Measurements from ENCODE around the gene HSBP1L1. TPM values are rescaled to one million over a fixed set of nuclear protein-coding genes. Genes with fewer than 3 reads are reported as not detected.

The HSBP1L1 gene
- polyA plus RNA-seq, 1 of the 3 experiments (the other 2 are of a cell fraction) = 7.4 TPM

DNA sequence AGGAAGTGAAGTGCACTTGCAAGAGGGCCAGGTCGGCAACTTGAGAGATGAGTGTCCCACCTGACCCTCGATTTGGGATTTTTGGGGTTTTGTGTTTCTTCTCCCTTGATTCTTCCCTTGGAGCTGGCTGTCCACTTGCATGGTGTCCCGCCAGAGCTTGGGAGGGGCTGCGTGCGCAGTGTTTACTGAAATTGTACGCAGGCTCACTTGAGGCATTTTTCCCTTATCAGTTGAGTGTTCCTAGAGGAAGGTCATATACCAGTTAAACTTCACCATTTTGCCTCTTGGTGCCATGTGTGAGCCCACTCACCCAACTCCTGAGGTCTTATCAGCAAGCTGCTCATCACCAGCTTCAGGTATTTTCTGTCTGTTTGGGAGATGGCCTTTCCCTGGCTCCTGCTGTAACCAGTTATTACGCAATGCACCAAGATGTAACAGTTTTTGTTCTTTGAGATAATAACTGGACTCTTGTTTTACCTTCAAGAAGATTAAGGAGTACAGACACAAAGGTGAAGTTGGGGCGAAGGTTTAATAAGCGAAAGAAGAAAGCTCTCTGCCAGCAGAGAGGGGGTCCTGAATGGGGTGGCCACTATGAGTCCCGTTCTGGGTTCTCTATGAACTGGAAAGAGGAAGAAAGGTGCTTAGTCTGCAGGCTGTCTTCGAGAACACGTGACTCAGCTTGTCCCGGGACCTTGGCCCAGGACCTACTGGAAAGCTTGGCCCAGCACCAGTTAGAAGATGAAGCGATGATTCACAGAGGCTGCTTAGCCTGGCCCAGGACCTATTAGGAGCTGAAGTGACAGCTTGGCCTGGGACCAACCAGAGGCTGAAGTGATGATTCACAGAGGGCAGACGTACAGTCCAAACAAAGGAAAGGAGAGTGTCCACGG, 45.5 kb downstream of the HSBP1L1 start:
- peaks cover 0 to 10% of the 10 kb centered on the region in 2 experiments; a peak in 1 of 4 replicates for H3K4me1 ChIP-seq (ENCODE audit: control insufficient read depth in 1 of 2, insufficient read depth in 2 of 2, low read depth in 1 of 2, low read length in 1 of 2)
- no peaks in the 10 kb centered on the region for H3K27me3 ChIP-seq (ENCODE audit: insufficient read depth)
- ChIA-PET CTCF (interaction anchor here (0.7 kb wide), 1 partner anchor 667 kb away, joined by 3 read pairs; no protein-coding TSS in a partner anchor), POLR2A (no interaction called here)
- H3K9me2 ChIP-seq = no peaks in the 10 kb centered on the region
- DNase-seq = no peak
- no peaks in the 10 kb centered on the region for H4K20me1 ChIP-seq (ENCODE audit: insufficient read depth)
- H3K9me3 ChIP-seq = no peaks in the 10 kb centered on the region
- peak overlapping the region; percentile 20; the same call in 1 of the 2 replicates for H3K9ac ChIP-seq
- H3K4me2 ChIP-seq = peak overlapping the region; percentile 43
- no peaks in the 10 kb centered on the region for H3K79me2 ChIP-seq (ENCODE audit: insufficient read depth)
- peaks cover 13% of the 10 kb centered on the region for H3F3A ChIP-seq (replicated peaks; ENCODE audit: insufficient read depth)
- no peak overlapping the region for H3K4me3 ChIP-seq (ENCODE audit: low read depth in 2 of 2, low read length in 1 of 2)
- H3K27ac ChIP-seq (ENCODE audit: low read depth in 2 of 2, low read length in 1 of 2) = peak overlapping the region; percentile 67 to 80
- WGBS (ENCODE audit: low lambda C conversion rate) = 56% methylated on average over 16 of the region's 16 CpGs
- no peaks in the 10 kb centered on the region for H3K36me3 ChIP-seq (replicated peaks in 1 of 2; ENCODE audit: control insufficient read depth in 1 of 2, insufficient read depth in 2 of 2, low read length in 1 of 2)
- H2AFZ ChIP-seq (ENCODE audit: low read depth) = no peak overlapping the region
- no peak for TF ChIP-seq TEAD4 (IDR thresholded peaks at IDR 0.05; ENCODE audit: borderline replicate concordance, insufficient read depth)
- no peak for TF ChIP-seq YY1 (IDR thresholded peaks at IDR 0.05; ENCODE audit: low read depth)
- TF ChIP-seq, protein P1, sequence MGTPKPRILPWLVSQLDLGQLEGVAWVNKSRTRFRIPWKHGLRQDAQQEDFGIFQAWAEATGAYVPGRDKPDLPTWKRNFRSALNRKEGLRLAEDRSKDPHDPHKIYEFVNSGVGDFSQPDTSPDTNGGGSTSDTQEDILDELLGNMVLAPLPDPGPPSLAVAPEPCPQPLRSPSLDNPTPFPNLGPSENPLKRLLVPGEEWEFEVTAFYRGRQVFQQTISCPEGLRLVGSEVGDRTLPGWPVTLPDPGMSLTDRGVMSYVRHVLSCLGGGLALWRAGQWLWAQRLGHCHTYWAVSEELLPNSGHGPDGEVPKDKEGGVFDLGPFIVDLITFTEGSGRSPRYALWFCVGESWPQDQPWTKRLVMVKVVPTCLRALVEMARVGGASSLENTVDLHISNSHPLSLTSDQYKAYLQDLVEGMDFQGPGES (IDR thresholded peaks at IDR 0.05; ENCODE audit: low read depth, low read length) = no peak
- no peak for TF ChIP-seq EP300 (IDR thresholded peaks at IDR 0.05; ENCODE audit: borderline replicate concordance in 1 of 2, low read depth in 1 of 2, low read length in 1 of 2)
- TF ChIP-seq FOSL2 (IDR thresholded peaks at IDR 0.05; ENCODE audit: borderline replicate concordance, low read depth) = peak; percentile 93
- no peak for TF ChIP-seq TAF1 (IDR thresholded peaks at IDR 0.05; ENCODE audit: borderline replicate concordance, low read depth, low read length)
- no peak for TF ChIP-seq EZH2phosphoT487 (IDR thresholded peaks at IDR 0.05; ENCODE audit: borderline replicate concordance, low read depth)
- TF ChIP-seq, protein P2, sequence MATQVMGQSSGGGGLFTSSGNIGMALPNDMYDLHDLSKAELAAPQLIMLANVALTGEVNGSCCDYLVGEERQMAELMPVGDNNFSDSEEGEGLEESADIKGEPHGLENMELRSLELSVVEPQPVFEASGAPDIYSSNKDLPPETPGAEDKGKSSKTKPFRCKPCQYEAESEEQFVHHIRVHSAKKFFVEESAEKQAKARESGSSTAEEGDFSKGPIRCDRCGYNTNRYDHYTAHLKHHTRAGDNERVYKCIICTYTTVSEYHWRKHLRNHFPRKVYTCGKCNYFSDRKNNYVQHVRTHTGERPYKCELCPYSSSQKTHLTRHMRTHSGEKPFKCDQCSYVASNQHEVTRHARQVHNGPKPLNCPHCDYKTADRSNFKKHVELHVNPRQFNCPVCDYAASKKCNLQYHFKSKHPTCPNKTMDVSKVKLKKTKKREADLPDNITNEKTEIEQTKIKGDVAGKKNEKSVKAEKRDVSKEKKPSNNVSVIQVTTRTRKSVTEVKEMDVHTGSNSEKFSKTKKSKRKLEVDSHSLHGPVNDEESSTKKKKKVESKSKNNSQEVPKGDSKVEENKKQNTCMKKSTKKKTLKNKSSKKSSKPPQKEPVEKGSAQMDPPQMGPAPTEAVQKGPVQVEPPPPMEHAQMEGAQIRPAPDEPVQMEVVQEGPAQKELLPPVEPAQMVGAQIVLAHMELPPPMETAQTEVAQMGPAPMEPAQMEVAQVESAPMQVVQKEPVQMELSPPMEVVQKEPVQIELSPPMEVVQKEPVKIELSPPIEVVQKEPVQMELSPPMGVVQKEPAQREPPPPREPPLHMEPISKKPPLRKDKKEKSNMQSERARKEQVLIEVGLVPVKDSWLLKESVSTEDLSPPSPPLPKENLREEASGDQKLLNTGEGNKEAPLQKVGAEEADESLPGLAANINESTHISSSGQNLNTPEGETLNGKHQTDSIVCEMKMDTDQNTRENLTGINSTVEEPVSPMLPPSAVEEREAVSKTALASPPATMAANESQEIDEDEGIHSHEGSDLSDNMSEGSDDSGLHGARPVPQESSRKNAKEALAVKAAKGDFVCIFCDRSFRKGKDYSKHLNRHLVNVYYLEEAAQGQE (IDR thresholded peaks at IDR 0.05; ENCODE audit: low read depth, low read length) = no peak
- TF ChIP-seq, protein P3, sequence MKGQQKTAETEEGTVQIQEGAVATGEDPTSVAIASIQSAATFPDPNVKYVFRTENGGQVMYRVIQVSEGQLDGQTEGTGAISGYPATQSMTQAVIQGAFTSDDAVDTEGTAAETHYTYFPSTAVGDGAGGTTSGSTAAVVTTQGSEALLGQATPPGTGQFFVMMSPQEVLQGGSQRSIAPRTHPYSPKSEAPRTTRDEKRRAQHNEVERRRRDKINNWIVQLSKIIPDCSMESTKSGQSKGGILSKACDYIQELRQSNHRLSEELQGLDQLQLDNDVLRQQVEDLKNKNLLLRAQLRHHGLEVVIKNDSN (IDR thresholded peaks at IDR 0.05; ENCODE audit: borderline replicate concordance, low read depth) = peak; percentile 89
- TF ChIP-seq GABPA (IDR thresholded peaks at IDR 0.05; ENCODE audit: low read depth) = no peak
- TF ChIP-seq TCF12 (IDR thresholded peaks at IDR 0.05) = peak; percentile 80
- no peak for TF ChIP-seq MXI1 (IDR thresholded peaks at IDR 0.05; ENCODE audit: low read depth, low read length)
- TF ChIP-seq, protein P4, sequence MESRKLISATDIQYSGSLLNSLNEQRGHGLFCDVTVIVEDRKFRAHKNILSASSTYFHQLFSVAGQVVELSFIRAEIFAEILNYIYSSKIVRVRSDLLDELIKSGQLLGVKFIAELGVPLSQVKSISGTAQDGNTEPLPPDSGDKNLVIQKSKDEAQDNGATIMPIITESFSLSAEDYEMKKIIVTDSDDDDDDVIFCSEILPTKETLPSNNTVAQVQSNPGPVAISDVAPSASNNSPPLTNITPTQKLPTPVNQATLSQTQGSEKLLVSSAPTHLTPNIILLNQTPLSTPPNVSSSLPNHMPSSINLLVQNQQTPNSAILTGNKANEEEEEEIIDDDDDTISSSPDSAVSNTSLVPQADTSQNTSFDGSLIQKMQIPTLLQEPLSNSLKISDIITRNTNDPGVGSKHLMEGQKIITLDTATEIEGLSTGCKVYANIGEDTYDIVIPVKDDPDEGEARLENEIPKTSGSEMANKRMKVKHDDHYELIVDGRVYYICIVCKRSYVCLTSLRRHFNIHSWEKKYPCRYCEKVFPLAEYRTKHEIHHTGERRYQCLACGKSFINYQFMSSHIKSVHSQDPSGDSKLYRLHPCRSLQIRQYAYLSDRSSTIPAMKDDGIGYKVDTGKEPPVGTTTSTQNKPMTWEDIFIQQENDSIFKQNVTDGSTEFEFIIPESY (IDR thresholded peaks at IDR 0.05; ENCODE audit: borderline replicate concordance, low read depth) = no peak
- TF ChIP-seq, protein P5, sequence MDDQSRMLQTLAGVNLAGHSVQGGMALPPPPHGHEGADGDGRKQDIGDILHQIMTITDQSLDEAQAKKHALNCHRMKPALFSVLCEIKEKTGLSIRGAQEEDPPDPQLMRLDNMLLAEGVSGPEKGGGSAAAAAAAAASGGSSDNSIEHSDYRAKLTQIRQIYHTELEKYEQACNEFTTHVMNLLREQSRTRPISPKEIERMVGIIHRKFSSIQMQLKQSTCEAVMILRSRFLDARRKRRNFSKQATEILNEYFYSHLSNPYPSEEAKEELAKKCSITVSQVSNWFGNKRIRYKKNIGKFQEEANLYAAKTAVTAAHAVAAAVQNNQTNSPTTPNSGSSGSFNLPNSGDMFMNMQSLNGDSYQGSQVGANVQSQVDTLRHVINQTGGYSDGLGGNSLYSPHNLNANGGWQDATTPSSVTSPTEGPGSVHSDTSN (IDR thresholded peaks at IDR 0.05) = peak; percentile 87
- TF ChIP-seq GATA2 (CRISPR knock-in tag; IDR thresholded peaks at IDR 0.05) = no peak
- TF ChIP-seq RXRA (IDR thresholded peaks at IDR 0.05; ENCODE audit: borderline replicate concordance, low read depth) = no peak
- TF ChIP-seq FOXJ3 (CRISPR knock-in tag; IDR thresholded peaks at IDR 0.05) = no peak
- TF ChIP-seq ELF1 (IDR thresholded peaks at IDR 0.05) = no peak
- TF ChIP-seq, protein P6, sequence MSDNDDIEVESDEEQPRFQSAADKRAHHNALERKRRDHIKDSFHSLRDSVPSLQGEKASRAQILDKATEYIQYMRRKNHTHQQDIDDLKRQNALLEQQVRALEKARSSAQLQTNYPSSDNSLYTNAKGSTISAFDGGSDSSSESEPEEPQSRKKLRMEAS (IDR thresholded peaks at IDR 0.05; ENCODE audit: low read depth) = peak; percentile 91
- TF ChIP-seq NRF1 (IDR thresholded peaks at IDR 0.05; ENCODE audit: low read depth, low read length) = no peak
- peak; percentile 72 for TF ChIP-seq JUND (IDR thresholded peaks at IDR 0.05)
